GM18519 (cell line): Measurements from ENCODE around the gene ZBTB7B.

Experiments used
- ATAC-seq: cut with Tn5 transposase; IDR thresholded peaks from one replicate; pipeline ENCODE4 v1.9.1; 2021; ENCODE audit warnings: mild to moderate bottlenecking, moderate library complexity; ENCODE audit not compliant: unreplicated experiment, low FRiP score

The ZBTB7B gene

GRCh38 chr1:155051777-155052398 lies 49.3 kb downstream of the ZBTB7B start:
- no peak for ATAC-seq

GRCh38 chr1:155052439-155053395 lies 50.1 kb downstream of the ZBTB7B start:
- ATAC-seq, result no peak

- ATAC-seq, result no peak
Measured at GRCh38 chr1:155053531-155054105, 51.0 kb downstream of the ZBTB7B start.

DNA sequence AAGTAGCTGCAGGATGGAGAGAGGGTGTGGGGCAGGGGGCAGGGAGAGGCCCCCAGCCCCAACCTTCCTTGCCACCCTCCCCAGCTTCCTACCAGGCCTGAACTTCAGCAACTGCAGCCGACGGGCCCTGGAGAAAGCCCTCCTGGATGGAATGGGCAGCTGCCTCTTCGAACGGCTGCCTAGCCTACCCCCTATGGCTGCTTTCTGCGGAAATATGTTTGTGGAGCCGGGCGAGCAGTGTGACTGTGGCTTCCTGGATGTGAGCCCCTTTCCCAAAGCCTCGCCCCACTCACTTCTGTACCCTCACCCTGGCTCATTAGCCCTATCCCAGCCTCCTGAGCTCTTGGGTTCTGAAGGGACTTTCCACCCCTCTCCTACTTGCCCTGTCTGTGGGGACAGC lies 54.5 kb downstream of the ZBTB7B start:
- no peak for ATAC-seq

DNA sequence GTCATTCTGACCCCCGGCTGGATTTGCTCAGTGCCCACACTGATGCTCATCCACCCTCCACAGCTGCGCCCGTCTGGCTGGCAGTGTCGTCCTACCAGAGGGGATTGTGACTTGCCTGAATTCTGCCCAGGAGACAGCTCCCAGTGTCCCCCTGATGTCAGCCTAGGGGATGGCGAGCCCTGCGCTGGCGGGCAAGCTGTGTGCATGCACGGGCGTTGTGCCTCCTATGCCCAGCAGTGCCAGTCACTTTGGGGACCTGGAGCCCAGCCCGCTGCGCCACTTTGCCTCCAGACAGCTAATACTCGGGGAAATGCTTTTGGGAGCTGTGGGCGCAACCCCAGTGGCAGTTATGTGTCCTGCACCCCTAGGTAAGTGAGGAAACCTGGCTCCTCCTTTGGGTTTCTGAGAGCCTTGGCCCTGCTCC lies 55.2 kb downstream of the ZBTB7B start:
- ATAC-seq, result no peak

- ATAC-seq, result no peak
Measured at GRCh38 chr1:155060736-155061135, 58.1 kb downstream of the ZBTB7B start.

DNA sequence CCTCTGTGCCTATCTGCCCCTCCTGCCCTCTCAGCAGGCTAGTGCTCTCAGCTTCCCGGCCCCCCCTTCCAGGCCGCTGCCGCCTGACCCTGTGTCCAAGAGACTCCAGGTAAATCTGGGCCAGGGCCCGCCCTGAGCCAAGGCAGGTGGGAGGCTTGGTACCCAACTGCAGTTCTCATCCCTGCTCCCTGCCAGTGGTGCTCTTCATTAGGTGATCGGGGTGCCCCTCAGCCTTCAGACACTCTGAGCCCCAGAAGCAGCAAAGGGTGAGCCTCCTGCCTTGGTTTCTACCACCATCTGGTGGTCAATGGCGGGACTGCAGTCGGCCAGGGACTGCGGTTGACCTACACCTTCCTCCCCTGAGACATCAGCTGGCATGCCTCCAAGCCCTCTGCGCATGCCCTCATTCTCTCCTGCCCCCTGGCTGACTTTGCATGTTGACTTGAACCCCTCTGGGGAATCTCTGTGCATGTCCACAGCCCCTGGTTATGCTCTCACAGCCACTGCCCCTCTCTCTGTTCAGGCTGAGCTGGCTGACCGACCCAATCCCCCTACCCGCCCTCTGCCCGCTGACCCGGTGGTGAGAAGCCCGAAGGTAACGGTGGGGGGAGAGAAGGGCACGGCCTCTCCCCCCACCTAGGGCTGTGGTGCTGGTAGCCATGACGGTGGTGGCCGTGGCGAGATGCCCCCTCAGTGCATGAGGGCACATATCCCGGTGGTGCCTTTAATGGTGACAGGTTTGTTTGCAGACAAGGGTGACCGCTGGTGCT lies 59.0 kb downstream of the ZBTB7B start:
- no peak for ATAC-seq

DNA sequence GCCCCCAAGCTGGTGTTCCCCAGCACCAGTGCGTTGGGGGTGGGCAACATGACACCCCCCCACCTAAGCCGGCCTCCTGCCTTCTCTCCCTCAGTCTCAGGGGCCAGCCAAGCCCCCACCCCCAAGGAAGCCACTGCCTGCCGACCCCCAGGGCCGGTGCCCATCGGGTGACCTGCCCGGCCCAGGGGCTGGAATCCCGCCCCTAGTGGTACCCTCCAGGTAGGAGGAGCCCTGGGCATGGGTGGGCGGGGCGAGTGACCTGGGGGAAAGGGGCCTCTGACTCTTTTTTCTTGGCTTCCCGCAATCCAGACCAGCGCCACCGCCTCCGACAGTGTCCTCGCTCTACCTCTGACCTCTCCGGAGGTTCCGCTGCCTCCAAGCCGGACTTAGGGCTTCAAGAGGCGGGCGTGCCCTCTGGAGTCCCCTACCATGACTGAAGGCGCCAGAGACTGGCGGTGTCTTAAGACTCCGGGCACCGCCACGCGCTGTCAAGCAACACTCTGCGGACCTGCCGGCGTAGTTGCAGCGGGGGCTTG lies 59.6 kb downstream of the ZBTB7B start:
- no peak for ATAC-seq

DNA sequence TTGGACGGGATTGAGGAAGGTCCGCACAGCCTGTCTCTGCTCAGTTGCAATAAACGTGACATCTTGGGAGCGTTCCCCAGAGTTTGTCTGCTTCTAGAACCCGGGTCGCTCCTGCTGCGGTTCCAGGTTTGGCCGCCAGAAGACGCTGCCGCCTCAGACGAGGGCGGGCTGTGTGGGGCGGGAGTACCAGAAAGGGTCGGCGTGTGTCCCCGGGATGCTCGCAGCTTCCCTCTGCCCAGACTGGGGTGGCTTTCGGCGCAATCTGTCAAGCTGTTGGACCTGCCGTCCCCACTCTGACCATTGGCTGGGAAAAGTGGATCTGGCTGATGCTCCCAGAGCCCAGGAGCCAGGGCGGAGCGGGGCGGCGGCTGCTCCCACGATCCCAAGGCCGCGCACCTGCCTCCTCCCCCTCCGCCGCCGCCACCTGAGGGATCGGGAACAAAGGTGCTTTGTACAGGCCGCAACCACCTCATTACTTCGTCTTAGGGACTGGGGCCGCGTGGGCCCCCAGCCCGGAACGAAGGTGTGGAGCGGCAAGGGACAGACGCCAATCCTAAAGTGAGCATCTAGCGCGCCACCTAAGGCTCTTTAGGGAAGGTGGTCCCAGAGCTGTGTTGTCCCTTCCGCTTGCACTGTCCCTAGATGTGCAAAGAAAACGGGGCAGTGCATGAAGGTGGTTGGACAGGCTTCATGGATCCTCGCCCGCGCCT lies 60.3 kb downstream of the ZBTB7B start:
- ATAC-seq, result no peak

GRCh38 chr1:155063550-155064110 lies 61.0 kb downstream of the ZBTB7B start, which contains the start of gene EFNA4:
Gene EFNA4, plus strand, starts transcription at chr1:155063740. Its CDS starts 84 bp downstream, at chr1:155063824.
- ATAC-seq, result no peak

- ATAC-seq, result no peak
Measured at GRCh38 chr1:155064111-155064831, 61.7 kb downstream of the ZBTB7B start.

DNA sequence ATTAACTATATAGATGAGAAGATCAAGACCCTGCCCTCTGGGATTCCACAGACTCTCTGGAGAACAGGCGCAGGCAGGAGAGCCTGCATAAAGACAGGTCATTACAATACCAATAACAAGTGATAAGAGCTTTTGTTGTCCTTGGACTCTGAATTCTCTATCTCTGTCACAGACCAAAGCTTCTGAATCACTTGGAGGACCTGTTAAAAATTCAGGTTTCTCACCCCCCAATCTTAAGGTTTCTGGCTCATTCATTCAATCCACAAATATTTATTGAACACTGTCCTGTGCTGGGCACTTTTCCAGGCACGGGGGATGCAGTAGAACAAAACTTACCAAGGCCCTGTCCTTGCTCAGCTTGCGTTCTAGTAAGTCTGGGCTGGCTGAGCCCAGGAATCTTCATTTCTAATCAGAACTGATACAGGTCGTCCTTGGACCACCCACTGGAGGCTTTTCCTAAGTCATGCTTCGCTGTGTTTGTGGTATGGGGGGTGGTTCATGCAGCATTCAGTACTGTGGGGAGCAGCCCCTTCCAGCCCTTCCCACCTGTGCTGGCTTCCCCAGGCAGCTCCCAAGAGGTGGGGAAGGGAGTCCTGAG lies 62.3 kb downstream of the ZBTB7B start:
- ATAC-seq, result no peak

GRCh38 chr1:155066777-155067176 lies 64.2 kb downstream of the ZBTB7B start:
- ATAC-seq, result no peak
